A549 treated with Mapracorat at 1 μM for 4 hours (cell line): ENCODE data around the gene SMARCB1. TPM values are rescaled to one million over a fixed set of nuclear protein-coding genes. Genes with fewer than 3 reads are reported as not detected.

ENCODE experiments used
- total RNA-seq: library from RNA; stranded (reverse); fragments of 200-300 nt; extraction: Qiagen RNA extraction; gene quantifications from 5 replicates; pipeline ENCODE4 v1.2.3, GENCODE V29; 2022

Gene SMARCB1
- total RNA-seq = 50.1 to 53.5 TPM (median 52.8 TPM) in 5 replicates

GRCh38 chr22:23786752-23787599 is at the start of gene SMARCB1:
Gene SMARCB1 (plus strand): TSS chr22:23786966. CDS start chr22:23787170, 204 bp downstream.

GRCh38 chr22:23750714-23751440 is 35.9 kb upstream of the SMARCB1 start, which contains the start of gene ZNF70:
Gene ZNF70 (minus strand): TSS chr22:23751112. CDS start chr22:23745140, 5,972 bp downstream.

GRCh38 chr22:23754220-23754919 is 32.4 kb upstream of the SMARCB1 start, which contains the start of gene VPREB3:
Gene VPREB3 (minus strand): TSS chr22:23754425. CDS start chr22:23754363, 62 bp downstream.

GRCh38 chr22:23762842-23763578 is 23.8 kb upstream of the SMARCB1 start, which contains the start of gene C22orf15:
Gene C22orf15 (plus strand): TSS chr22:23762990. CDS start chr22:23763307, 317 bp downstream.

GRCh38 chr22:23767673-23768548 is 18.9 kb upstream of the SMARCB1 start, which contains the start of gene CHCHD10:
Gene CHCHD10 (minus strand): TSS chr22:23767972. CDS start chr22:23767874, 98 bp downstream.

GRCh38 chr22:23772649-23773473 is 13.9 kb upstream of the SMARCB1 start, which contains the start of gene MMP11:
Gene MMP11 (plus strand): TSS chr22:23772849. CDS start chr22:23772871, 22 bp downstream.

GRCh38 chr22:23838681-23839468 is 52.1 kb downstream of the SMARCB1 start, which contains the start of gene DERL3:
Gene DERL3 (minus strand): TSS chr22:23839006. CDS start chr22:23838987, 19 bp downstream.

GRCh38 chr22:23857606-23858483 is 71.1 kb downstream of the SMARCB1 start, which contains the start of gene SLC2A11:
Gene SLC2A11 (plus strand): TSS chr22:23857875. CDS start chr22:23858000, 125 bp downstream.

Other genes with a start within 250 kb of the SMARCB1 start
- gene IGLL1, start 206.7 kb upstream of the SMARCB1 start, total RNA-seq = not detected in 5 replicates
- 0.18 to 0.46 TPM (median 0.22 TPM) in 3 of 5 replicates, not detected in the others for gene DRICH1, start 154.6 kb upstream of the SMARCB1 start, total RNA-seq
- gene RGL4, start 96.0 kb upstream of the SMARCB1 start, total RNA-seq = not detected in 5 replicates
- gene ZNF70, start 35.9 kb upstream of the SMARCB1 start, total RNA-seq = 0.83 to 1.1 TPM (median 1.00 TPM) in 5 replicates
- 0.34 to 1.3 TPM (median 0.73 TPM) in 4 of 5 replicates, not detected in the other for gene VPREB3, start 32.5 kb upstream of the SMARCB1 start, total RNA-seq
- not detected in 5 replicates for gene C22orf15, start 24.0 kb upstream of the SMARCB1 start, total RNA-seq
- gene CHCHD10, start 19.0 kb upstream of the SMARCB1 start, total RNA-seq = 82.4 to 195 TPM (median 176 TPM) in 5 replicates
- 0.08 to 0.43 TPM (median 0.27 TPM) in 5 replicates for gene MMP11, start 14.1 kb upstream of the SMARCB1 start, total RNA-seq
- 0.32 to 0.66 TPM (median 0.52 TPM) in 5 replicates for gene DERL3, start 52.0 kb downstream of the SMARCB1 start, total RNA-seq
- 8.6 to 10.7 TPM (median 10.0 TPM) in 5 replicates for gene SLC2A11, start 70.9 kb downstream of the SMARCB1 start, total RNA-seq
- 518 to 960 TPM (median 932 TPM) in 5 replicates for gene MIF, start 107.4 kb downstream of the SMARCB1 start, total RNA-seq
- gene GSTT2B, start 174.2 kb downstream of the SMARCB1 start, total RNA-seq = 0.28 to 0.43 TPM (median 0.39 TPM) in 5 replicates
- gene DDTL, start 179.9 kb downstream of the SMARCB1 start, total RNA-seq = 1.6 to 2.1 TPM (median 1.9 TPM) in 5 replicates
- gene DDT, start 187.5 kb downstream of the SMARCB1 start, total RNA-seq = 116 to 169 TPM (median 161 TPM) in 5 replicates
- gene GSTT2, start 193.2 kb downstream of the SMARCB1 start, total RNA-seq = 0.27 TPM in 1 of 5 replicates, not detected in the others
- gene GSTT4, start 218.5 kb downstream of the SMARCB1 start, total RNA-seq = not detected in 5 replicates
- gene CABIN1, start 224.3 kb downstream of the SMARCB1 start, total RNA-seq = 26.2 to 33.4 TPM (median 33.0 TPM) in 5 replicates